ENCODE results near the gene ERCC1. TPM values are rescaled to one million over a fixed set of nuclear protein-coding genes. Genes with fewer than 3 reads are reported as not detected.

The ERCC1 gene
- total RNA-seq, 1 donor from 2014 or later = 71.8 TPM

DNA sequence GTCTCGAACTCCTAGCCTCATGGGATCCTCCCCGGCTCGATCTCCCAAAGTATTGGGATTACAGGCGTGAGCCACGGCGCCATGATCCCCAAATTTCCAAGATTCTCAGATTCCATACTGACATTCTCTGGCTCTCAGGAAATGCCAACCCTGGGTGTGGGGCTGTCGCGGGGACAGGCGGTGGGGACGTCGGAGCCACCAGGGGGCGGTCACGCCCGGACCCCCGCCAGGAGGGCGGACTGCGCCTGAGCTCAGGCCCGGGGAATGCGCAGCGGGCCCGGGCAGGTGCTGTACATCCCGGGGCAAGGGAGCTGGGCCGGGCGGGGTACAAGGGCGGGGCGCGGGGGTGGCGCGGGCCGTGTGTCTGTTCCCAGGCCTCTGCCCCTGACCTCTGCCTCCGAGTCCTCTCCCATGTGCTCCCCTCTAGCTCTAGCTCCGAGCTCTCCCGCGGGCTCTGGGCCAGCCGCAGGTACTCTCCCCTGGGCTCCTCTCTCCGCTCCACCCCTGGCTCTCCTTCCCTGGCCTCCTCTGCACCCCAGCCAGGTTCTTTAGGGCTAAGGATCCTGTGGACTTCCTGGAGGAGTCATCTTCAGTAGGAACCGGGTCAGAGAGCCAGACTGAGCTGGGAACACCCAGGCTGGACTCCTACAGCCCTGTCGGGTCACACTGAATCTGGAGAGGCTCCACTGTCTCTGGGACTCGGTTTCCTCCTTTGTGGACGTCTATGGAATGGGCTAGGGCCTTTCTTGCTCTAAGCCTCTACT lies 21.2 kb downstream of the ERCC1 start:
- Mint-ChIP-seq H3K27ac (peak overlapping the region; percentile 98), H3K4me3 (peak overlapping the region; percentile 96), H3K9me3 (no peaks in the 10 kb centered on the region), H3K36me3 (no peaks in the 10 kb centered on the region), H3K4me1 (ENCODE audit: unreplicated experiment) (peaks cover 35% of the 10 kb centered on the region), H3K27me3 (peaks cover 50% of the 10 kb centered on the region)
- TF ChIP-seq, protein P1, sequence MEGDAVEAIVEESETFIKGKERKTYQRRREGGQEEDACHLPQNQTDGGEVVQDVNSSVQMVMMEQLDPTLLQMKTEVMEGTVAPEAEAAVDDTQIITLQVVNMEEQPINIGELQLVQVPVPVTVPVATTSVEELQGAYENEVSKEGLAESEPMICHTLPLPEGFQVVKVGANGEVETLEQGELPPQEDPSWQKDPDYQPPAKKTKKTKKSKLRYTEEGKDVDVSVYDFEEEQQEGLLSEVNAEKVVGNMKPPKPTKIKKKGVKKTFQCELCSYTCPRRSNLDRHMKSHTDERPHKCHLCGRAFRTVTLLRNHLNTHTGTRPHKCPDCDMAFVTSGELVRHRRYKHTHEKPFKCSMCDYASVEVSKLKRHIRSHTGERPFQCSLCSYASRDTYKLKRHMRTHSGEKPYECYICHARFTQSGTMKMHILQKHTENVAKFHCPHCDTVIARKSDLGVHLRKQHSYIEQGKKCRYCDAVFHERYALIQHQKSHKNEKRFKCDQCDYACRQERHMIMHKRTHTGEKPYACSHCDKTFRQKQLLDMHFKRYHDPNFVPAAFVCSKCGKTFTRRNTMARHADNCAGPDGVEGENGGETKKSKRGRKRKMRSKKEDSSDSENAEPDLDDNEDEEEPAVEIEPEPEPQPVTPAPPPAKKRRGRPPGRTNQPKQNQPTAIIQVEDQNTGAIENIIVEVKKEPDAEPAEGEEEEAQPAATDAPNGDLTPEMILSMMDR (conservative IDR thresholded peaks at IDR 0.05) = peak; percentile 79
- DNase-seq (ENCODE audit: extremely low spot score, unreplicated experiment) = no peak

DNA sequence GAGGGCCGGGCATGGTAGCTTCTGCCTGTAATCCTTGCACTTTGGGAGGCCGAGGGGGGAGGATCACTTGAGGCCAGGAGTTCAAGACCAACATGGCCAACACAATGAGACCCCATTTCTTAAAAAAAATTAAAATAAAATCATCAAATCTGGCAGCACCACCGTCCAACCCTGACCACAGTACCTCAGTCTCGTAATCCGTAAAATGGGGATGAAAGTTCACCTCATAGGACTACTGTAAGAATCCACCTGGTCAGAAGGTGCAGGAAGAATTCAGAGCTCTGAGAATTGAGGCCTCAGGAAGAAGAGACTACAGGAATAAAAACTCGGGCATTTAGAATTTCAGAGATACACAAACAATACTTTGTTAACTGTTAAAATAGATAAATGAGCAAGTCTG lies 21.9 kb downstream of the ERCC1 start:
- TF ChIP-seq, protein P1 (conservative IDR thresholded peaks at IDR 0.05) = no peak
- H3K9me3 Mint-ChIP-seq = no peaks in the 10 kb centered on the region
- peak overlapping the region; percentile 76 for H3K27ac Mint-ChIP-seq
- no peak overlapping the region for H3K4me3 Mint-ChIP-seq
- H3K27me3 Mint-ChIP-seq = peaks cover 55% of the 10 kb centered on the region
- H3K36me3 Mint-ChIP-seq = no peaks in the 10 kb centered on the region
- no peak for DNase-seq (ENCODE audit: extremely low spot score, unreplicated experiment)
- H3K4me1 Mint-ChIP-seq (ENCODE audit: unreplicated experiment) = peaks cover 30% of the 10 kb centered on the region

DNA sequence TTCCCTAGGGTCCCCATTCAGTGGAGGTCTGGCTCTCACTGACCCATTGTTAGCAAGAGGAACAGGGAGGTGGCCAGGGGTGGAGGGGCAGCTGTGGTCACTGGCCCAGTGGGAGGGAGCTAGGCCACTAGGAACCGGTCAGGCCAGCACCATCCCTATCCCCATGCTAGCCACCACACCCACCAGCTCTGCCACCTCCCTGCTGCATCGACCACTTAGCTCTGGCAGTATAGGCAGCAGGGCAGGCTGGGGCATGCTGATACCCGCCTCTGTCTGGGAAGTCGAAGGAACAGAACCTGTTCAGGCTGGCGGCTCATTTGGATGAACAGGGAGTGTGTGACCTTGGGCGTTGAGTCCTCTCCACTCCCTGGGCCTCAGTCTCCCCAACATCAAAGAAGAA lies 23.5 kb downstream of the ERCC1 start:
- DNase-seq (ENCODE audit: extremely low spot score, unreplicated experiment) = no peak
- TF ChIP-seq, protein P1 (conservative IDR thresholded peaks at IDR 0.05) = no peak
- Mint-ChIP-seq H3K27ac (no peak overlapping the region), H3K4me1 (ENCODE audit: unreplicated experiment) (peaks cover 22% of the 10 kb centered on the region), H3K36me3 (no peaks in the 10 kb centered on the region), H3K27me3 (peaks cover 52% of the 10 kb centered on the region), H3K9me3 (no peaks in the 10 kb centered on the region), H3K4me3 (peak overlapping the region; percentile 14)

DNA sequence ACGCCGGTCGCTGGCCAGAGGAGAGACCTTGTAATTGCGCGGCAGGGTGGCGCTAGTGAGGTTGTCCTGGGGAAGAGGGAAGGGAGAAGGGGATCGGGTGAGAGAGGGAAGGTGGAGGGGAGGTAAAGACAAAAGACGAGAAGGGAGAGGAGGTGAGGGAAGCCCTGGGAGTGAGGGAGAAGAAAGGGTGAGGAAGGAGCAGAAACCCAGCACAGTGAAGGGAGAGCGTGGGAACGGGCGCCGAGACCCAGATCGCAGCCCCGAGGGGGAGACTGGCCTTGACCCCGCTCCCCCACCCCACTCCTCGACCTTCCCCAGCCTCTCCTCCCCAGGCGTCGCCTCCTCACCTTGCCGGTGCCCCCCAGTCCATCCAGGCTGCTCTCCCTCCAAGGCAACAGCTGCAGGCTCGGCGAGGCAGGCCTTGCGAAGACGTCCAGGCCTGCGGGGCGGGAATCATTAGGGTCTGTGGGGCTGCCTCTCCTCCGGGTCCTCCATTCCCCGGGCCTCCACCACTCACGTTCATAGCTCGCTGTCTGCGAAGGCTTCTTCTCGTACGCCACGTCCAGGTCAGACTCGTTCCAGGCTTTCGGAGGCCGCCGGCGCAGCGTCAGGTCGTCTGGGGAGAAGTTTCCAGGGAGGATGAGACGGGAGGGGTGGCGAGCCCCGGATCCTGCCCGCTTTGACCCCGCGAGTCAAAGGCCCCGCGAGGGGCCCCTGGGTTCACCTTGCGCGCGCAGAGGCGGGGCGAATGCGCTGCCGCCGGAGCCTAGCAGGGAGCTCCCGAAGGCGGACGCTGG lies 27.7 kb downstream of the ERCC1 start:
- no peaks in the 10 kb centered on the region for H3K36me3 Mint-ChIP-seq
- no peak overlapping the region for H3K4me3 Mint-ChIP-seq
- DNase-seq (ENCODE audit: extremely low spot score, unreplicated experiment) = no peak
- no peak overlapping the region for H3K27ac Mint-ChIP-seq
- peaks cover 4% of the 10 kb centered on the region for H3K4me1 Mint-ChIP-seq (ENCODE audit: unreplicated experiment)
- peaks cover 18% of the 10 kb centered on the region for H3K27me3 Mint-ChIP-seq
- TF ChIP-seq, protein P1 (conservative IDR thresholded peaks at IDR 0.05) = no peak
- no peaks in the 10 kb centered on the region for H3K9me3 Mint-ChIP-seq

DNA sequence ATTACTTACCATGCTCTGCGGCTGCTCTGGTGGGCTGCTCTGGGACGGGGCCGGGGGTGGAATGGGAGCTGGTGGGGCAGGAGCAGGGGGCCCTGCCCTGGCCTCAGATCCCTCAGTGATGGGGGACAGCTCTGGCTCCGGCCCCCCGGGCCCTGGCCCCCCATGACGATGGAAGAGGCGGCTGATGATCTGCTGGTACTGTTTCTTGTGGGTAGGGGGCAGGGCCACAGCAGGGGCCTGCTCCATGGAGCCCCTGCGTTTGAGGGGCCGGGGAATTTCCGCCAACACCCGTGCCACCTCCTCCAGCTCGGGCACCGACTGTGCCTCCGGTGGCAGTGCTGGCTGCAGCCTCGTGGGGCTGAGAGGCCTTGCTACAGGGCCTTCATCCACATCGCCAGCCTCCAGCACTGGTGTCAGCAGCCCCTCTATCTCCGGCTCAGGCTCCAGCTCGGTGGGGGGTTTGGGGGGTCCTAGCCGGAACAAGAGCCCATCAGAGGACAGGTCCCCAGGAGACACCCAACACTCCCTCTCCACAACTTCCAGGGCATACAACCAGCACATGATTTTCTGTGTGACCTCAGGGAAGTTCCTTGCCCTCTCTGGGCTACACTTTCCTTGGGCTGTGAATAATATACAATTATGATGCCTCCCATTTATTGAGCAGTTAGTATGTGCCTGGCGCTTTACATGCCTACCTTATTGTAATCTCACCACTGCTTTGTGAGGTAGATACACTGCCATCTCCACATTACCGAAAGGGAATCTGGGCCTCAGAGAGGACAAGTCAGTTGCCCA lies 31.6 kb downstream of the ERCC1 start:
- Mint-ChIP-seq H3K27me3 (peaks cover 6% of the 10 kb centered on the region), H3K27ac (no peak overlapping the region)
- DNase-seq (ENCODE audit: extremely low spot score, unreplicated experiment) = no peak

More for the DNA sequence above, 31.6 kb downstream of the ERCC1 start:
- TF ChIP-seq, protein P1 (conservative IDR thresholded peaks at IDR 0.05) = no peak
- no peaks in the 10 kb centered on the region for H3K4me1 Mint-ChIP-seq (ENCODE audit: unreplicated experiment)
- H3K9me3 Mint-ChIP-seq = no peaks in the 10 kb centered on the region
- H3K4me3 Mint-ChIP-seq = no peak overlapping the region
- H3K36me3 Mint-ChIP-seq = no peaks in the 10 kb centered on the region
